ENCODE results near the gene ZNF784.

ZNF784 gene

GRCh38 chr19:55656552-55656951 is 32.2 kb upstream of the ZNF784 start:
- no peak for DNase-seq (ENCODE audit: low read depth)

- DNase-seq (ENCODE audit: low read depth): no peak
These were observed 31.3 kb upstream of the ZNF784 start for GRCh38 chr19:55655648-55656040.

GRCh38 chr19:55654868-55655647 is 30.7 kb upstream of the ZNF784 start, which contains the start of gene U2AF2:
Gene U2AF2, plus strand, starts transcription at chr19:55655035. Its CDS starts 70 bp downstream, at chr19:55655105.
- no peak for DNase-seq (ENCODE audit: low read depth)

- DNase-seq (ENCODE audit: low read depth): peak; percentile 92
These were observed 30.0 kb upstream of the ZNF784 start for GRCh38 chr19:55654323-55654867.

- DNase-seq (ENCODE audit: low read depth): peak; percentile 90
These were observed 29.4 kb upstream of the ZNF784 start for GRCh38 chr19:55653651-55654322.

GRCh38 chr19:55652311-55653128 is 28.2 kb upstream of the ZNF784 start:
- no peak for DNase-seq (ENCODE audit: low read depth)

GRCh38 chr19:55651236-55651635 is 26.9 kb upstream of the ZNF784 start:
- no peak for DNase-seq (ENCODE audit: low read depth)

GRCh38 chr19:55650602-55651230 is 26.4 kb upstream of the ZNF784 start:
- no peak for DNase-seq (ENCODE audit: low read depth)

GRCh38 chr19:55650126-55650557 is 25.8 kb upstream of the ZNF784 start:
- DNase-seq (ENCODE audit: low read depth): no peak

- DNase-seq (ENCODE audit: low read depth): no peak
These were observed 25.1 kb upstream of the ZNF784 start for GRCh38 chr19:55649268-55650125.

- DNase-seq (ENCODE audit: low read depth): no peak
These were observed 24.4 kb upstream of the ZNF784 start for GRCh38 chr19:55648585-55649267.

- DNase-seq (ENCODE audit: low read depth): no peak
These were observed 23.6 kb upstream of the ZNF784 start, which contains the start of gene CCDC106 for GRCh38 chr19:55647732-55648584. Gene CCDC106, plus strand, starts transcription at chr19:55648212. Its CDS starts 835 bp downstream, at chr19:55649047.

- DNase-seq (ENCODE audit: low read depth): no peak
These were observed 22.7 kb upstream of the ZNF784 start for GRCh38 chr19:55646889-55647731.

- DNase-seq (ENCODE audit: low read depth): no peak
These were observed 21.1 kb upstream of the ZNF784 start for GRCh38 chr19:55645512-55645881.

GRCh38 chr19:55644842-55645511 is 20.6 kb upstream of the ZNF784 start:
- no peak for DNase-seq (ENCODE audit: low read depth)

- no peak for DNase-seq (ENCODE audit: low read depth)
These were observed 19.9 kb upstream of the ZNF784 start for GRCh38 chr19:55644191-55644833.

GRCh38 chr19:55643887-55644176 is 19.5 kb upstream of the ZNF784 start:
- no peak for DNase-seq (ENCODE audit: low read depth)
